ENCODE data around the gene MMRN1. TPM values are rescaled to one million over a fixed set of nuclear protein-coding genes. Genes with fewer than 3 reads are reported as not detected.
"Not testable (repeated sequence)": the region's sequence is repeated elsewhere in the genome, so short reads cannot be mapped to it uniquely, and the experiment has no call there.

Gene MMRN1
- polyA plus RNA-seq, 1 donor from 2014 or later = 0.18 TPM

DNA sequence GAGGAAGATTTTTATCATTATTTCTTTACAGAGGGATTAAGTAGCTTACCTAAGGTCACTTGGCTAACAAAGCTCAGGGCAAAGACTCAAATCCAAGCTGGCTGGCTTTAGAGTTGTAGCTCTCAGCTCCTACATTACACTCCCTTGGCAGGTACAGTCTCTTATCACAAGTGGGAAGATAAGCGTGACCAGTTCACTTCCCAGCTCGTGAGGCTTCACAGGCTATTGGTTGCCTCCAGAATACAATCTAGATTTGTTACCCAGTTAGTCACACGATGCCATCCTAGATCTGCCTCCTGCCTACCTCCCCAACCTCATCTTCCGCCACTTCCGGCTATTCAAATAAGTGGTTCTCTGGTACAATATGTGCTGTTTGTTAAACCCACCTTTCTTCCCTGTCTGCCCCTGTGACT, 3.7 kb downstream of the MMRN1 start:
- Mint-ChIP-seq H3K4me1 (peaks cover 7 to 15% (median 11%) of the 10 kb centered on the region in 3 donors), H3K36me3 (peaks cover 1% of the 10 kb centered on the region), H3K27ac (no peak overlapping the region), H3K9me3 (no peaks in the 10 kb centered on the region), H3K27me3 (peaks cover 10% of the 10 kb centered on the region), H3K4me3 (no peak overlapping the region)

DNA sequence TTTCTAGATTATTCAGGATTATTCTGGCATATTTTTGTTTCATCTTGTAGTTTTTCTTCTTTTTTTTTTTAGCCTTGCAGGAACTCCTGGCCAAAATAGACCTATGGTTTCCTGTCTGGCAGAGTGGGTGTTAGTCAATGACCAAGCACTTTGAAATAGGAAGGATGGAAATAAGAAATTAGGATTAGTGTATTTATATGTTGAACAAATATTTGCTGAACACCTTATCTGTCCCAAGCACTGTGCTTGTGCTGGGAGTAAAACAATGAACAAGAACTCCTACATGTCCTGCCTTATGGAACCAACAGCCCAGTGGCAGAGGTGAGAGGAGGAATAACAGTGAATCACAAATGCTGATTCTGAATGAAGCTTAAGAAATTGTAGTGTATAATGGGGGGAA, 4.5 kb downstream of the MMRN1 start:
- Mint-ChIP-seq H3K27me3 (peaks cover 10% of the 10 kb centered on the region), H3K27ac (no peak overlapping the region), H3K4me3 (no peak overlapping the region), H3K4me1 (peaks cover 7 to 15% (median 11%) of the 10 kb centered on the region in 3 donors), H3K9me3 (no peaks in the 10 kb centered on the region), H3K36me3 (peaks cover 1% of the 10 kb centered on the region)

DNA sequence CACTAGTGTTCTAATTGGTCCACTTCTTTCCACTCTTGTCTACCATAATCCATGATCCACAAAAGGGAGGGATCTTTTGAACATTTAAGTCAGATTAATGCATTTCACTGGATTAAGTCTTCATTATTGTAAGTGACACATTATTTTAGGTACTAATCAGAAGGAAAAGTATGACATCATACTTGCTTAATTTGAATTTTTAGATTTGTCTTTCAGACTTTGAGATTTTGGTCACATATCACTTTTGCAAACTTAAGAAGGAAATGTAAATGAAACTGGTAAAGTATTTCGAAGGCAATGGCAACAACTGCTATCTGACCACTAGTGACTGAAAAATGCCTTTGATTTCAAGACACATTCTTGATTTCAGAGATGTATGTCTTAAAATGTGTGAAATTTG, 5.2 kb downstream of the MMRN1 start:
- no peak overlapping the region for H3K4me3 Mint-ChIP-seq
- no peaks in the 10 kb centered on the region for H3K36me3 Mint-ChIP-seq
- H3K27ac Mint-ChIP-seq = no peak overlapping the region
- H3K27me3 Mint-ChIP-seq = peaks cover 6% of the 10 kb centered on the region
- no peaks in the 10 kb centered on the region for H3K9me3 Mint-ChIP-seq
- H3K4me1 Mint-ChIP-seq = peaks cover 2 to 9% (median 5%) of the 10 kb centered on the region in 3 donors

DNA sequence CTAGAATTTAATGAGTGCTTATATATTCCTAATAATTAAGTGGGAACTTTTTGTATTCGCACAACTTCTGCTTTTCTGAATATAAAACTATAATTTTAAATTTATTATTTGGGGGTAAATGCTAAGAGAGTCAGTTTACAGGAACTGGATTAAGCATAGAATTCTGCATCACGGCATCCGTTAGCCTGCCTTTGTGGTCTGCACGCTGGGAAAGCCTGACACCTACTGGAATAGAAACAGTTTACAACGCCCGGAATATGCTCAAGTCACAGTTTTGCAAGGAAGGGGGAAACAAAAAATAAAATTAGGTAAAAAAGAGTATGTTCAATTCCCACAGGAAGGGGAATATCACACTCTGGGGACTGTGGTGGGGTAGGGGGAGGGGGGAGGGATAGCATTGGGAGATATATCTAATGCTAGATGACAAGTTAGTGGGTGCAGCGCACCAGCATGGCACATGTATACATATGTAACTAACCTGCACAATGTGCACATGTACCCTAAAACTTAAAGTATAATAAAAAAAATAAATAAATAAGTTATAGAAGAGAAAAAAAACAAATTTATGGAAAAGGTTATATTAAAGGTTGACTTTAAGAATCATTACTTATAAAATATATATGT, 7.3 kb downstream of the MMRN1 start:
- not testable (repeated sequence) for H3K27ac Mint-ChIP-seq

DNA sequence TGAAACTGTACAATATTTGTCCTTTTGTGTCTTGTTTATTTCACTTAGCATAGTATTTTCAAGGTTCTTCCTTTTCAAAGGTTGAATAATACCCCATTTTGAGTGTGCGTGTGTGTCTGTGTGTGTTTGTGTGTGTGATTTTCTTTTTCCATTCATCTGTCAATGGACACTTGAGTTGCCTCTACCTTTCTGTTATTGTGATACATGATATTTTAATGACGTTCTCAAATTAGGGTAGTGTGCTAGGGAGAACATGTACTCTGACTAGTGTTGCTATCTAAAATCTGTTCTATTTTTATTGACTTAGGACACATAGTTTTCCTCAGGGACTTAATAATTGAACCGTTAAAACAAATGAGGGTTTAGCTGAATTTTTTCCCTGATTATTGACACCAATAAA, 9.9 kb downstream of the MMRN1 start:
- no peaks in the 10 kb centered on the region for H3K36me3 Mint-ChIP-seq
- no peak overlapping the region for H3K4me3 Mint-ChIP-seq
- no peak overlapping the region for H3K27ac Mint-ChIP-seq
- H3K9me3 Mint-ChIP-seq = no peaks in the 10 kb centered on the region
- H3K4me1 Mint-ChIP-seq = peaks cover 0 to 2% (median 0%) of the 10 kb centered on the region in 3 donors
- no peaks in the 10 kb centered on the region for H3K27me3 Mint-ChIP-seq

More for the DNA sequence above, 7.3 kb downstream of the MMRN1 start:
- not testable (repeated sequence) for H3K9me3 Mint-ChIP-seq, H3K27me3 Mint-ChIP-seq, H3K36me3 Mint-ChIP-seq, H3K4me1 Mint-ChIP-seq, H3K4me3 Mint-ChIP-seq

DNA sequence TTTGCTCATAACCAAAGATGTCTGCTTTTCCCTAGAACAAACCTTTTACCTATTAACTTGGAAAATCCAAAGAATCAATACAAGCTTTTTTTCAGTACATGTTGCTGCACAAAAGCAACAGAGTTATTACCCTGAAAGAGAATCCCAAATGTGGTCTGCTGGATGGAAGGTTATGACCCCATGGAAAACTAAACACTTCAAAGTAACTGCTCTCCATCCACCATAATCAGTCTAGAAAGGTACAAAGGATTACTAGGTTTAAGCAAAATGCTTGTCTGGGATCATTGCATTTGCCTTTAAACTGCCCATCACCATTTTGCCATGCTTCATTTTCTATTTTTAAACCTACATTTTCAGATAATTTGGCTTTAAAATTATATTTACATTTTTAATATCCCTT, 11.7 kb downstream of the MMRN1 start:
- Mint-ChIP-seq H3K9me3 (no peaks in the 10 kb centered on the region), H3K27me3 (no peaks in the 10 kb centered on the region), H3K4me1 (peaks cover 0 to 2% (median 0%) of the 10 kb centered on the region in 3 donors), H3K4me3 (no peak overlapping the region), H3K36me3 (no peaks in the 10 kb centered on the region), H3K27ac (no peak overlapping the region)

DNA sequence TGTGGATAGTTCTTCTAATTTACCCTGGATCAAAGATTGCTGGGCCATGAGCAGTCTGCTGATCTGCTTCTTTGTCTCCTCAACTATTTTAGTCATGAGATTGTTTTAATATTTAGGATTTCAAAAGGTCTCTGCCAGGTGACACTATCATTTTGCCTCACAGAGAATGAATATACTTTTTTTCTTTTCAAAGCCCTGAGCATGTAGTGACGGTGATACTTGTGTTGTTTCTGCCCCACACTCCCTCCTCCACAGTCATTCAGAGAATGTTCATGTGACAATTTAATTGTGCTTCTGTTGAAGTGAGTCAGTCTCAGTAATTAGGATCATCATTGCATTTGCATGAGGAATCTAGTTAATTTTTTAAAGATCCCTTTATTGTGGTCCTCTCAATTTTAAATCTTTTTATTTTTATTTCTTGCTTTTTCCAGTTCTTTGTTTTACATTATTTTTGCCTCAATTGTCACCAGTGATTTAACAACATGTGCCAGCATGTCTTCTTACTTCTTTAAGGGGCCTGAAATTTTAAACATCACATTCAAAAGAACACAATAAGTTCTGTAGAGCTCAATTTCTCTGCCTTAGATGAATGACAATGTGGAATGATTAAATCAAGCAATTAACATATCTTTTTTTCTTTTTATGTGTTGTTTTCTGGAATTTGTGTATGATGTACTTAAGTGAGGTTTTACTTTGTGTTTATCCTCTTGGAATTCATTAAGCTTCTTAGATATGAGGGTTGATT, 12.3 kb downstream of the MMRN1 start:
- H3K27me3 Mint-ChIP-seq = no peaks in the 10 kb centered on the region
- no peak overlapping the region for H3K27ac Mint-ChIP-seq
- H3K4me3 Mint-ChIP-seq = no peak overlapping the region
- H3K36me3 Mint-ChIP-seq = no peaks in the 10 kb centered on the region
- H3K4me1 Mint-ChIP-seq = peaks cover 0 to under 1% (median 0%) of the 10 kb centered on the region in 3 donors
- H3K9me3 Mint-ChIP-seq = no peaks in the 10 kb centered on the region

DNA sequence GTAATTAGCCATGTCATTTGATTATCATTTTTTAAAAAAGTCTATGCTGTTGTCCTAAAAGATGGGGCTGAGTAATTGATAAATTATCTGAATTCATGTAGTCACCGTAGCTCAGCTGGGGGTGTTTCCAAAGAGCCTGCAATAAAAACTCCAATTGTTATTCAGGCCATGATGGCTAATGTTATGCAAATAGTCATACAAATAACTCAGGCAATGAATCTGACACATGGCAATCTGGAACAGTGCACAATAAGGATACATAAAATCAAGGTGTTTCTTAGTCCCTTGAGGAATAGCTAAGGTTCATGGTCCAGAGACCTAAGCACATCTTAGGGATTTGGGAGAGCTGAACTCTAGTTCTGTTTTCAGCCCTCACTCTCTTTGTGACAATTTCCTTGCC, 15.2 kb downstream of the MMRN1 start:
- H3K27ac Mint-ChIP-seq = no peak overlapping the region
- H3K4me3 Mint-ChIP-seq = no peak overlapping the region
- no peaks in the 10 kb centered on the region for H3K9me3 Mint-ChIP-seq
- no peaks in the 10 kb centered on the region for H3K27me3 Mint-ChIP-seq
- no peaks in the 10 kb centered on the region for H3K4me1 Mint-ChIP-seq
- no peaks in the 10 kb centered on the region for H3K36me3 Mint-ChIP-seq

DNA sequence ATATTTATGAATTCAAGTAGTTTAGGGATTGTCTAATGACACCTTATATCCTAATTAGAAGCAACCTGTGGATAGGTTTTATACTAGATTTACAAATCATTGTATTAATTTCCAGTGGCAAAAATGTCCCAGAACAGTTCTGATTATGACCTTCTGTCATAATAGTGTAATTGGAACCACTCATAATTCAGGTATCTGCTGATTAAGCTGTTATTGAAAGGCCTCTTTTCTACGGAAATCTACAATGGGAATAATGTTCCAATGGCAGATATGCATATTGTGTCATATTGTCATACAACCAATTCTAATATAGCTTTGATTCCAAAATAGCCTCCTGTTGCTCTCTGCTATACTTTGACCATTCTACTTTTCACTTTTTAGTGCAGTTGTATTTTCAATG, 19.0 kb downstream of the MMRN1 start:
- Mint-ChIP-seq H3K27ac (no peak overlapping the region), H3K4me1 (no peaks in the 10 kb centered on the region), H3K27me3 (no peaks in the 10 kb centered on the region), H3K9me3 (no peaks in the 10 kb centered on the region), H3K4me3 (no peak overlapping the region), H3K36me3 (no peaks in the 10 kb centered on the region)

DNA sequence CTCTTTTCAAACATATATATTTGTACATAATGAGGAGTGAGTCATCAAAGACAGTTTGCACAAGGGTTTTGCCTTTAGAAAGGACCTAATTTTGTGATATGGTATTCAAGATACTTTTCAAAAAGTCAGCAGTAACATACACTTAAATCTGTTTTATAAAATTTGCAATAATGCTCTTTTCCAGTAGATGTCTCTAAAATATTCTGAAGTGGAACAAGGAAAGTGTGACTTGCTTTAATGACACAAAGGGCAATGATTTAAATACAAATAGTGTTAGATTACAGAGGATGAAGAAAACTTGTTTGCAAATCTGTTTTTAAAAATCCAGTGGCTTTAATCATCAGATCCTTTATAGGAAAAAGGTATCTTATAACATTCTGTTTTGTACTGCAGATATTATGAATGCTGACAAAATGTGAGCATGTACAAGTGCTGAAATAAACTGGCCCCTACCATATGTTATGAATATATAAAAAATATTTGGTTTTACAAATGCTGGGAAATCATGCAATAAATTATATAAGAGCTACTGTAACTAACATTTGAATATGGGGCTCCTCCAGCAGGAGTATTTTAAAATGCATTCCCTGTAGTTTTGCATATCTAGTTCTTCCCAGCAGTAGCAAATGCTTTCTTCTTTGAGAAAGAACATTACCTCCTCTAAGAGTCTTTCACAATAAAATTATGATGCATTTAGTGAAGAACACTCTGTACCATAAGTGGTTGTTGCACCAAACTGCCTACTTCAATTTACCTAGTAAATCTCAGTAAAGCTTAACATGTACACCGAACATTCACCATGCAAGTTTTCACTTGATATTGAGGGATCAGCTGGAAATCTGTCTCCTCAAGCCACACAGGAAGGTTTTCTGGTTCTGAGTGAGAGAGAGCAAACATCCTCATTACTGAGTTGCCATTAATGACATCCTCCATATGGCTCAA, 20.2 kb downstream of the MMRN1 start:
- H3K27me3 Mint-ChIP-seq = no peaks in the 10 kb centered on the region
- no peaks in the 10 kb centered on the region for H3K4me1 Mint-ChIP-seq

DNA sequence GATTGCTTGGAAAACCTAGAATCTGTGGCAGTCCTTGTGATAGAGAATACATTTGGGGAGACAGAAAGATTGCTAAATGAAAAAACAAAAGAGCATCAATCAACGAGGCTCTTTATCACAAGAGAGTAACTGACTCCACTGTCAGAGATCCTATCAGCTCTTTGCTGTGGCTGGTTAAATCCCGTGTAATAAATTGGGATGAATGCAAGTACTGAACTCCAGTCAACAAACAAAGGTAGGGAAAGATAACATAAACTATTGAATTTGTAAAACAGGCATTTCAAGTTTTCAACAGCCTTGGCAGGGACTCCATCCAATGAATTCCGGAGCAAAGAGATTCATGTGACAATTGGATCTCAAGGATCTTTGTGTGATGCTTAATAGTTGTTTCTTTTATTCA, 21.3 kb downstream of the MMRN1 start:
- Mint-ChIP-seq H3K4me3 (no peak overlapping the region), H3K27ac (no peak overlapping the region), H3K4me1 (no peaks in the 10 kb centered on the region), H3K36me3 (no peaks in the 10 kb centered on the region), H3K9me3 (no peaks in the 10 kb centered on the region), H3K27me3 (no peaks in the 10 kb centered on the region)

More for the DNA sequence above, 20.2 kb downstream of the MMRN1 start:
- H3K9me3 Mint-ChIP-seq = no peaks in the 10 kb centered on the region
- H3K27ac Mint-ChIP-seq = no peak overlapping the region
- no peaks in the 10 kb centered on the region for H3K36me3 Mint-ChIP-seq
- no peak overlapping the region for H3K4me3 Mint-ChIP-seq

DNA sequence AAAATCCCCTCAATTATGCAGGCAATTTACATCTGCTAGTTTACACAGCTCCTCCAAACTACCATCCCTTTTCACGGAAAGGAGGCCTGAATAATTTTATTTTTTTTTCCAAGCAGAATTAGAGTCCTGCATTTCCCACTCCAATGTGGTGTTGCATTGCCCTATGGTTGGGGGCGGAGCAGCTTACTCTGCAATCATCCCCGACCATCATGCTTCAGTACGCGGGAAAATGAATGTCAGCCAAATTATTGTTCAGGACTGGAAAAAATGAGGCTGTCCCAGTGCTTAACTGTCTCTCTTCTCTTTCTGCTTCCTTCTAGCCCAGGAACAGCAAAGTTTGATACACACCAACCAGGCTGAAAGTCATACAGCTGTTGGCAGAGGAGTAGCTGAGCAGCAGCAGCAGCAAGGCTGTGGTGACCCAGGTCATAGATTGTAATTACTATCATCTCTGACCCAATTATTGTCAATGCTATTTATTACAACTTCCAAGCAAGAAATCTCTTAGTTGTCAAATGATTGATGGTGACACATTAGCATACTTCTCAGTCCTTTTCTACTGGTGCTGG, 28.3 kb downstream of the MMRN1 start:
- H3K27ac Mint-ChIP-seq = no peak overlapping the region

DNA sequence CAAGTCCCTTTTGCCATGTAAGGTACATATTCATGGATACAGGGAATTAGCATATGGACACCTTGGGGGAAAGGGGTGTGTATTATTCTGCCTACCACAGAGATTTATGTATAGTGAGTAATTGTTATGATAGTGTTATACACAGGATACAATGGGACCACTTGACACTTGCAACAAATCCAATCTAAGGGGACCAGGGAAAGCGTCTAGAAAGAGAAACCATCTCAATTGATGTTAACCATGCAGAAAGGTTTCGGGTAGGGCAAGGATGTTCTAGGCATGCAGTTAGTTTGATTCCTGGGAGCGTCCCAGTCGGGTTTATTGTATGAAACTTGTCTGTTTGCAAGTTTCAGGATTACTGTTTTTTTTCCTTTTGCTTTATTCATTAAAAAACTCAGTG, 34.2 kb downstream of the MMRN1 start:
- Mint-ChIP-seq H3K4me1 (peaks cover 4 to 9% (median 7%) of the 10 kb centered on the region in 3 donors), H3K9me3 (peaks cover 4 to 11% (median 5%) of the 10 kb centered on the region in 3 donors), H3K4me3 (peak overlapping the region in 1 of 4 donors; percentile 29), H3K36me3 (no peaks in the 10 kb centered on the region), H3K27me3 (peaks cover 14% of the 10 kb centered on the region), H3K27ac (no peak overlapping the region)

More for the DNA sequence above, 28.3 kb downstream of the MMRN1 start:
- H3K4me1 Mint-ChIP-seq = no peaks in the 10 kb centered on the region
- H3K36me3 Mint-ChIP-seq = no peaks in the 10 kb centered on the region
- no peak overlapping the region for H3K4me3 Mint-ChIP-seq
- H3K27me3 Mint-ChIP-seq = peaks cover 1% of the 10 kb centered on the region
- H3K9me3 Mint-ChIP-seq = no peaks in the 10 kb centered on the region

DNA sequence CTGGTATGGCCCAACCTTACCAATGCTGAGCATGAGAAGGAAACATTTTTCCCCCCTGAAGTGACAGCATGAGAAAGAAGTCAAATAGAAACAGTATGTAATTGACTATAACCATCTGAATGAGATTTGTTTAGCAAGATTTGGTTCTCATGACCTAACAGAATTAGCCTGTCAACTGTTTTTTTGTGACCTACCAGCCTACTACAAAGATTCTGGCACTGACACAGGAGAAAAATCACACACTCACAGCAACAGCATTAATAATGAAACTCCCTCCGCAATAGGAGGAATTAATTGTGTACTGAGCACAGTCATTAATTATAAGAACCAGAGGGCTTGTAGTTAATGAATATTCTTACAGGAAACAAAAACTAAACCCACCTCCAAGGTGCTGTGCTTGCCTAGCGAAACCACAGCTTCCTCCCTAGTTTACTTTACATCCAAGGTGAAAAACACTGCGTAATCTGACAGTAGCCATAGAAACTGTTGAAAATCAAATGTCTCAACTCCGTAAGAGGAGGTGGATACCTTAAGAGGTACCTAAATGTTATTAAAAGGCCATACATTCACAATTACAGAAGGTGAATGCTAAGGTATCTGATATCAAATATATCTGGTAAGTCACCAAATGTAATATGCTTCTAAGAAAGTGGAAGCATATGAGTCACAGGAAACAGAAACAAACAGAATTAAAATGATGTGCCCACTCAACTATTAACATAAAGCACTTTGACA, 34.9 kb downstream of the MMRN1 start:
- Mint-ChIP-seq H3K4me3 (peak overlapping the region in 2 of 4 donors; percentile 13 to 44), H3K36me3 (no peaks in the 10 kb centered on the region), H3K27me3 (peaks cover 14% of the 10 kb centered on the region), H3K4me1 (peaks cover 4 to 9% (median 7%) of the 10 kb centered on the region in 3 donors), H3K9me3 (peaks cover 4 to 11% (median 5%) of the 10 kb centered on the region in 3 donors), H3K27ac (no peak overlapping the region)

Data from IgD-negative memory B cell (primary cell).